ENCODE measurements around the gene ADAMTS17.

Gene ADAMTS17

DNA sequence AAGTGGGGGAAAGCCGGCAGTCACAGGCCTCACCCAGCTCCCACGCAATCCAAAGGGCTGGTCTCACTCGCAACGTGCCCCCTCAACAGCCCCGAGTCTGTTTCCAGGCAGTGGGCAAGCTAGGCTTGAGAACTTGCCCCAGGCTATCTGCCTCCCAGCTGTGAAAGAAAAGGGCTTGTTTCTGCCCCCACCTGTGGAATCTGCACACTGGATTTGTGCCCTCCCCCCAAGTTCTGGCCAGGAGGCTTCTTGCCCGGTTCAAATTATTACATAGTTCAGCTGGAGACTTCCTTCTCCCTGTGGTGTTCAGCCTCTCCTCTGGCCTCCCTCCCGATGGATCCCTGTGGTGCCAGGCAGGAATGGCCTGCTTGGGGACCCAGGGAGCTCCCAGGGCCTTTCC lies 324.6 kb downstream of the ADAMTS17 start:
- no peak for DNase-seq (ENCODE audit: low read depth)
- TF ChIP-seq, protein P1, sequence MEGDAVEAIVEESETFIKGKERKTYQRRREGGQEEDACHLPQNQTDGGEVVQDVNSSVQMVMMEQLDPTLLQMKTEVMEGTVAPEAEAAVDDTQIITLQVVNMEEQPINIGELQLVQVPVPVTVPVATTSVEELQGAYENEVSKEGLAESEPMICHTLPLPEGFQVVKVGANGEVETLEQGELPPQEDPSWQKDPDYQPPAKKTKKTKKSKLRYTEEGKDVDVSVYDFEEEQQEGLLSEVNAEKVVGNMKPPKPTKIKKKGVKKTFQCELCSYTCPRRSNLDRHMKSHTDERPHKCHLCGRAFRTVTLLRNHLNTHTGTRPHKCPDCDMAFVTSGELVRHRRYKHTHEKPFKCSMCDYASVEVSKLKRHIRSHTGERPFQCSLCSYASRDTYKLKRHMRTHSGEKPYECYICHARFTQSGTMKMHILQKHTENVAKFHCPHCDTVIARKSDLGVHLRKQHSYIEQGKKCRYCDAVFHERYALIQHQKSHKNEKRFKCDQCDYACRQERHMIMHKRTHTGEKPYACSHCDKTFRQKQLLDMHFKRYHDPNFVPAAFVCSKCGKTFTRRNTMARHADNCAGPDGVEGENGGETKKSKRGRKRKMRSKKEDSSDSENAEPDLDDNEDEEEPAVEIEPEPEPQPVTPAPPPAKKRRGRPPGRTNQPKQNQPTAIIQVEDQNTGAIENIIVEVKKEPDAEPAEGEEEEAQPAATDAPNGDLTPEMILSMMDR (IDR thresholded peaks at IDR 0.05; ENCODE audit: low read length, missing control alignments): no peak
- H3K4me3 ChIP-seq (replicated peaks; ENCODE audit: low read depth, low read length): no peak overlapping the region

DNA sequence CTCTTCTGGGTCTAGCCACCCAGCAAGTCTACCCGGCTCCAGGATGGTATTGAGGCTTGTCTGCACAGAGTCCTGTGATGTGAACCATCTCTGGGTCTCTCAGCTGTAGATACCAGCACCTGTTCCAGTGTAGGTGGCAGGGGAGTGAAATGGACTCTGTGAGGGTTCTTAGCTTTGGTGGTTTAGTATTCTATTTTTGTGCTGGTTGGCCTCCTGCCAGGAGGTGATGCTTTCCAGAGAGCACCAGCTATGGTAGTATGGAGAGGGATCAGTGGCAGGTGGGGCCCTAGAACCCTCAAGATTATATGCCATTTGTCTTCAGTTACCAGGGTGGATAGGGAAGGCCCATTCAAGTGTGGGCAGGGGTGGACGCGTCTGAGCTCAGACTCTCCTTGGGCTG lies 325.1 kb downstream of the ADAMTS17 start:
- H3K4me3 ChIP-seq (replicated peaks; ENCODE audit: low read depth, low read length): no peak overlapping the region
- no peak for DNase-seq (ENCODE audit: low read depth)
- TF ChIP-seq, protein P1 (IDR thresholded peaks at IDR 0.05; ENCODE audit: low read length, missing control alignments): no peak

DNA sequence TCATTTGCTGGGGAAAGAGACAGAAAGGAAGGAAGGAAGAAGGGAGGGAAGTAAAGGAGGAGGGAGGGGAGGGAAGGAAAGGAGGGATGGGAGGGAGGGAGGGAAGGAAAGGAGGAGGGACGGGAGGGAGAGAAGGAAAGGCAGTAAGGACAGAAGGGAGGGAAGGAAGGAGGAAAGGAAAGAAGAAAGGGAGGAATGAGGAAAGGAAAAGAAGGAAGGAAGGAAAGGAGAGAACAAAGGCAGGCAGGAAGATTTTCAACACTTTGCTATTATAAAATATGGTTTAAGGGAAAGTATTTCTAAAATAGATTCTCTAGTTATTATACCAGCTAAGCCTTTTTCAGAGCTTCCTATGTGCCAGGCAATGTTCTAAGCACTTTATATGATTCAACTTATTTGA lies 330.5 kb downstream of the ADAMTS17 start:
- H3K4me3 ChIP-seq (replicated peaks; ENCODE audit: low read depth, low read length): no peak overlapping the region
- TF ChIP-seq, protein P1 (IDR thresholded peaks at IDR 0.05; ENCODE audit: low read length, missing control alignments): no peak
- DNase-seq (ENCODE audit: low read depth): no peak

- DNase-seq (ENCODE audit: low read depth): no peak
- no peak overlapping the region for H3K4me3 ChIP-seq (replicated peaks; ENCODE audit: low read depth, low read length)
- TF ChIP-seq, protein P1 (IDR thresholded peaks at IDR 0.05; ENCODE audit: low read length, missing control alignments): no peak
Measured at GRCh38 chr15:100009372-100009771, 332.4 kb downstream of the ADAMTS17 start.

DNA sequence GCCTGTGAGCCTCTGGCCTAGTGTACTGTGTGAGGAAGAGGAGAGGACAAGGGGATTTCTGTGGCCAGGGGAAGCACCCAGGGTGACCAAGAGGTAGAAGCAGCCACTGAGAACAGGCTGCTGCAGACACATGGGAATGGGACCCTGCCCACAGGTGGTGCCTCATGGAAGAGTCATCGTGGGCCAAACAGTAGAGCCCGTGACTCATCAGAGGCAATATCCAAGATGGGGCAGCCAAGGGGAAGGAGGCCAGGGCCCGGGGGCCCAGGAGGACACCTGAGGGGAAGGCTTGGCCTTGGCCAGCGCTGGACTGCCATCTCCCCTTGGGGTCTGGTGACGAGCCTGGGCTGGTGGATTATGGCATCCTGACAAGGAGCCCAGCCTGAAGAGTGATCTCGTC lies 333.5 kb downstream of the ADAMTS17 start:
- H3K4me3 ChIP-seq (replicated peaks; ENCODE audit: low read depth, low read length): no peak overlapping the region
- DNase-seq (ENCODE audit: low read depth): no peak

DNA sequence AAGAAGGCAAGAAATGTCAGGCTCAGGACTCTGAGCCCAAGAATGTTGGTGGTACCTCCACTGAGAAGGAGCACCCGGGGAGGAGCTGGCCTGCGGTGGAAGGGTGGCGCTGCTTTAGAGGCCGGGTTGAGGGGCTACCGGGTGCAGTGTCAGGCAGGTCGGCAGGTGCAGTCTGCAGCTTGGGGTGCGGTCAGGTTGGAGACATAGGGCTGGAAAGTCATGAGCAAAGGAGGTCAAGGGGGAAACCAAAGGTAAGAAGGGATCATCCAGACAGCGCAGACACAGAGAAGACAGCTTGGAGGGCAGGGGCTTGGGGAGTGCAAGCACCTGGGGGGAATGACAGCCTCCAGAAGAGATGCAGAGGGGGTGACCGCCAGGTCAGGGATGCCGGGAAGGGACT lies 334.2 kb downstream of the ADAMTS17 start:
- DNase-seq (ENCODE audit: low read depth): no peak
- no peak overlapping the region for H3K4me3 ChIP-seq (replicated peaks; ENCODE audit: low read depth, low read length)
- TF ChIP-seq, protein P1 (IDR thresholded peaks at IDR 0.05; ENCODE audit: low read length, missing control alignments): no peak

More for the DNA sequence above, 333.5 kb downstream of the ADAMTS17 start:
- TF ChIP-seq, protein P1 (IDR thresholded peaks at IDR 0.05; ENCODE audit: low read length, missing control alignments): no peak

DNA sequence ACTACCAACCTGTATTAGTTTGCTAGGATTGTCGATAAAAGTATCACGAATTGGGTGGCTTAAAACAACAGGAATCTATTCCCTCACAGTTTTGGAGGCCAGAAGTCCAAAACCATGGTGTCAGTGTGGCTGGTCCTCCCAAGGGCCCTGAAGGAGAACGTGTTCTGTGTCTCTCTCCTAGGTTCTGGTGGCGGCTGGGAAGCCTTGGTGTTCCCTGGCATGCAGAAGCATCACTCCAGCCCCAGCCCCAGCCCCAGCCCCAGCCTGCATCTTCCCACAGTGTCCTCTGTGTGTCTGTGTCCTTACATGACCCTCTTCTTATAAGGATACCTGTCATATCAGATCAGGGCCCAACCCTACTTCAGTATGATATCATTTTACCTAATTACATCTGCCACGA lies 336.1 kb downstream of the ADAMTS17 start:
- H3K4me3 ChIP-seq (replicated peaks; ENCODE audit: low read depth, low read length): no peak overlapping the region
- TF ChIP-seq, protein P1 (IDR thresholded peaks at IDR 0.05; ENCODE audit: low read length, missing control alignments): no peak
- no peak for DNase-seq (ENCODE audit: low read depth)
